Right lobe of liver (tissue), 6 donors: ENCODE data around the gene SIRT1. TPM values are rescaled to one million over a fixed set of nuclear protein-coding genes. Genes with fewer than 3 reads are reported as not detected.

Experiments used
- ATAC-seq, 4 donors: fragments of 200-7000 bp; cut with Tn5 transposase; one replicate each; pipeline ENCODE4 v1.9.1; 2020; ENCODE audit warnings: mild to moderate bottlenecking in 4 of 4, moderate library complexity in 4 of 4
- DNase-seq, 3 donors: peaks; one replicate each; pipeline ENCODE4 v3.0.0-alpha.2; 2020
- H3K27ac ChIP-seq, 3 donors: fragments of 200-600 bp; one replicate each; pipeline ENCODE4 v1.8.0; 2022
- H3K27me3 ChIP-seq, 2 donors: fragments of 200-600 bp; one replicate each; pipeline ENCODE4 v1.8.0; 2022
- H3K36me3 ChIP-seq, 4 donors: fragments of 200-600 bp; sonication (generic) in 1 of 4; one replicate each; pipeline versions ENCODE4 v1.5.1 to v1.8.0; 2017 to 2022; ENCODE audit warnings: control low read depth in 1 of 4
- H3K4me1 ChIP-seq, 4 donors: fragments of 200-600 bp; sonication (generic) in 1 of 4; one replicate each; pipeline versions ENCODE4 v1.5.1 to v1.8.0; 2017 to 2022; ENCODE audit warnings: control low read depth in 1 of 4
- H3K4me3 ChIP-seq, 3 donors: fragments of 200-600 bp; one replicate each; pipeline ENCODE4 v1.8.0; 2022
- H3K9me3 ChIP-seq, 4 donors: fragments of 200-600 bp; sonication (generic) in 1 of 4; one replicate each; pipeline versions ENCODE4 v1.5.1 to v1.8.0; 2017 to 2022; ENCODE audit warnings: control low read depth in 1 of 4
- POLR2A ChIP-seq: fragments of 450-650 bp; IDR thresholded peaks from one replicate; pipeline ENCODE4 v1.6.1; 2017; ENCODE audit warnings: antibody characterized with exemption, mild to moderate bottlenecking
- WGBS: methylation state at CpG from one replicate; pipeline ENCODE4 v1.1.6; 2018; ENCODE audit warnings: low coverage, low lambda C conversion rate; ENCODE audit not compliant: insufficient coverage; ENCODE audit errors: missing lambda C conversion rate; 5-methylcytosine and 5-hydroxymethylcytosine counted together
- intact Hi-C, 2 donors: fragments of 100-400 bp; cut with DNase I; formaldehyde crosslinking; loops; one replicate each; pipeline versions ENCODE4 v1.11.2 to v1.14.1; 2022
- total RNA-seq, 6 experiments: library from RNA; depleted of rRNA in 2 of 6; stranded (reverse); fragments of >200 nt in 2 of 6; fragmentation: NEBNext Ultra II Directional in 3 of 6; extraction: Animal tissue kit (Norgen Biotek cat#: 25700) in 3 of 6; gene quantifications; one replicate each; pipeline versions ENCODE4 v1.1.0 to v1.2.4, GENCODE V29; 2016 to 2023
- TF ChIP-seq, protein P1 (sequence below), 4 donors: fragments of 200-600 bp in 3 of 4; fragments of 450-650 bp in 1 of 4; IDR thresholded peaks; one replicate each; pipeline versions ENCODE4 v1.5.1 to v1.8.0; 2016 to 2022; ENCODE audit warnings: antibody characterized with exemption in 4 of 4, mild to moderate bottlenecking in 2 of 4
- donor health status: DM: no; HTN: yes; CAD: no.
- donor health status: DM: no; HTN: no; CAD: no.
- donor health status: DM: no; HTN: no; CAD: no.
- donor health status: DM: no; HTN: yes; CAD: no.
- donor health status: DM: no; HTN: yes; CAD: no.

SIRT1 gene
- total RNA-seq, 6 experiments from 2014 or later, result 4.4 to 11.5 (median 6.7) TPM

DNA sequence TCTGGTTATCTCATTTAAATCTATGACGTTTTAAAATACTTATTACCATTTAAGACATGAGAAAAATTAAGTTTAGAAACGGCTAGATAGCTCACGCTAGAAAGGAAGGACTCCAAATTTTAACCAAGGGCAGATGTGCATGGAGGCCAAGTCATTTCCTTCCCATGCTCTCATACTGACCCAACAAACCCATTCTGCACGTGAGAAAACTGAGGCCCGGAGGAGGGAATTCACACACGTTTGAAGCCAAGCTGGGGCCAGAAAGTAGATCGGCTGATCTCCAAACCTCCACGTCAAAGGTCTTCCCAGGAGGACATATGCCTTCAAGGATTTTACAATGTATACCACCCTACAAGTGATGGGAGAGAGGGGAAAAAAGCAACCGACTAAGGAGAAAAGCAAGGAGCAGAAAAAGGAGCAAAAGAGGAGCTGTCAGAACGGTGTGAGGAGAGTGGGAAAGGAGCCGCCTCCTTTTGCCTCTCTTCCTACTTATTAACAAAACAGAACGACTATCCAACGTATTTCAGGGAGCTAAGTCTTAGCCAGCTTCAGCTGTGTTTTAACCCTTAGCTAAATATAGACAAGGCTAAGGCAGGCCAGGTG, 645 bp upstream of the SIRT1 start:
- no peaks in the 10 kb centered on the region for H3K27me3 ChIP-seq
- DNase-seq, result no peak
- H3K27ac ChIP-seq, result peak overlapping the region; percentile 84 to 94 (median 89)
- H3K4me1 ChIP-seq, result peaks cover 0 to 24% (median under 1%) of the 10 kb centered on the region in 4 donors
- H3K36me3 ChIP-seq, result peaks cover 0 to 22% (median 0%) of the 10 kb centered on the region in 4 donors
- TF ChIP-seq, protein P1, sequence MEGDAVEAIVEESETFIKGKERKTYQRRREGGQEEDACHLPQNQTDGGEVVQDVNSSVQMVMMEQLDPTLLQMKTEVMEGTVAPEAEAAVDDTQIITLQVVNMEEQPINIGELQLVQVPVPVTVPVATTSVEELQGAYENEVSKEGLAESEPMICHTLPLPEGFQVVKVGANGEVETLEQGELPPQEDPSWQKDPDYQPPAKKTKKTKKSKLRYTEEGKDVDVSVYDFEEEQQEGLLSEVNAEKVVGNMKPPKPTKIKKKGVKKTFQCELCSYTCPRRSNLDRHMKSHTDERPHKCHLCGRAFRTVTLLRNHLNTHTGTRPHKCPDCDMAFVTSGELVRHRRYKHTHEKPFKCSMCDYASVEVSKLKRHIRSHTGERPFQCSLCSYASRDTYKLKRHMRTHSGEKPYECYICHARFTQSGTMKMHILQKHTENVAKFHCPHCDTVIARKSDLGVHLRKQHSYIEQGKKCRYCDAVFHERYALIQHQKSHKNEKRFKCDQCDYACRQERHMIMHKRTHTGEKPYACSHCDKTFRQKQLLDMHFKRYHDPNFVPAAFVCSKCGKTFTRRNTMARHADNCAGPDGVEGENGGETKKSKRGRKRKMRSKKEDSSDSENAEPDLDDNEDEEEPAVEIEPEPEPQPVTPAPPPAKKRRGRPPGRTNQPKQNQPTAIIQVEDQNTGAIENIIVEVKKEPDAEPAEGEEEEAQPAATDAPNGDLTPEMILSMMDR (IDR thresholded peaks at IDR 0.05), result no peak
- no peak for TF ChIP-seq POLR2A
- ATAC-seq, result peak in 1 of 4 donors; percentile 45
- H3K9me3 ChIP-seq, result no peaks in the 10 kb centered on the region
- intact Hi-C loops, result no loop called here
- WGBS, result 18% methylated on average over 13 of the region's 13 CpGs
- H3K4me3 ChIP-seq, result peak overlapping the region; percentile 76 to 84 (median 79)

DNA sequence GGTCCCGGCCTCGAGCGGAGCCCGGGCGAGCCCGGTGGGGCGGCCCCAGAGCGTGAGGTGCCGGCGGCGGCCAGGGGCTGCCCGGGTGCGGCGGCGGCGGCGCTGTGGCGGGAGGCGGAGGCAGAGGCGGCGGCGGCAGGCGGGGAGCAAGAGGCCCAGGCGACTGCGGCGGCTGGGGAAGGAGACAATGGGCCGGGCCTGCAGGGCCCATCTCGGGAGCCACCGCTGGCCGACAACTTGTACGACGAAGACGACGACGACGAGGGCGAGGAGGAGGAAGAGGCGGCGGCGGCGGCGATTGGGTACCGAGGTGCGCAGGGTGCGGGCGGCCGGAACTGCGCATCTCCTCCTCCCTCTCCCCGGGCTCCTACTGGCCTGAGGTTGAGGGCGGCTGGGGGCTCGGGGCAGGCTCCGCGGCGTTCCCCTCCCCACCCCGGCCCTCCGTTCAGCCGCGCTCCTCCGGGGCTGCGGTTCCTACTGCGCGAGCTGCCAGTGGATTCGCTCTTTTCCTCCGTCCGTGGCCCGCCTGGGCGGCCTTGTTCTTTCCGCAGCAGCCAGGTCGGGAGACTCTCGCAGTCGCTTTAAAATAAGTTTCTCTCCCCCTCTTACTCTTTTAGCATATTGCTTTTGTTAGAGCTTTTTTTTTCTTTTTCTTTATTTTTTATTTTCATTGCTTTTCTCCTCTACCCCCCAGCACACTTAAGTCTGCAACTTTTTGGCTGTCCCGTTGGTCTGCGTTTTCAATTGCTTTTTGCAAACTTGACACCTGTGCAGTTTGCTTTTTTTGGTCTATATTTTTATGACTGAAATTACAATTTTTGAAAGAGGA, 600 bp downstream of the SIRT1 start:
- Histone ChIP-seq H3K27me3 (no peaks in the 10 kb centered on the region), H3K9me3 (no peaks in the 10 kb centered on the region), H3K4me1 (peaks cover 0 to 35% (median 5%) of the 10 kb centered on the region in 4 donors), H3K27ac (peak overlapping the region; percentile 84 to 94 (median 89)), H3K36me3 (peaks cover 0 to 27% (median 0%) of the 10 kb centered on the region in 4 donors), H3K4me3 (peak overlapping the region; percentile 76 to 84 (median 79))
- peak; percentile 66 to 79 (median 72) for ATAC-seq
- TF ChIP-seq POLR2A, result peak; percentile 64
- TF ChIP-seq, protein P1 (IDR thresholded peaks at IDR 0.05), result peak in 1 of 4 donors; percentile 13
- intact Hi-C loops, result no loop called here
- DNase-seq, result peak; percentile 82 to 90 (median 85)
- 0% methylated on average over 23 of the region's 73 CpGs for WGBS

DNA sequence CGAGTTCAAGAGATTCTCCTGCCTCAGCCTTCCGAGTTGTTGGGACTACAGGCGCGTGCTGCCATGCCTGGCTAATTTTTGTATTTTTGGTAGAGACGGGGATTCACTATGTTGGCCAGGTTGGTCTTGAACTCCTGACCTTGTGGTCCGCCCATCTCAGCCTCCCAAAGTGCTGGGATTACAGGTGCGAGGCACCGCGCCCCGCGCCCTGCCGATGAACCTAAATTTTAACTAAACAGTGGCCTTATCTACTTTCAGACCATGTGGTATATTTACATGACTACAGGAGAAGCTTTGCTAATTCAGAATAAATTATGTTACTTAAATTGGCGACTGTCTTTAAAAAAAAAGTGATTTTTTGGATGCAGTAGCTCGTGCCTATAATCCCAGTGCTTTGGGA, 9.2 kb downstream of the SIRT1 start:
- peaks cover 0 to 17% (median 7%) of the 10 kb centered on the region in 4 donors for H3K4me1 ChIP-seq
- peaks cover 9 to 61% (median 16%) of the 10 kb centered on the region in 4 donors for H3K36me3 ChIP-seq
- no peak overlapping the region for H3K27ac ChIP-seq
- H3K27me3 ChIP-seq, result no peaks in the 10 kb centered on the region
- ATAC-seq (no peak), DNase-seq (no peak)
- no peaks in the 10 kb centered on the region for H3K9me3 ChIP-seq
- intact Hi-C loops, result no loop called here
- WGBS, result 86% methylated on average over 9 of the region's 14 CpGs
- no peak for TF ChIP-seq POLR2A
- TF ChIP-seq, protein P1 (IDR thresholded peaks at IDR 0.05), result no peak
- H3K4me3 ChIP-seq, result no peak overlapping the region

DNA sequence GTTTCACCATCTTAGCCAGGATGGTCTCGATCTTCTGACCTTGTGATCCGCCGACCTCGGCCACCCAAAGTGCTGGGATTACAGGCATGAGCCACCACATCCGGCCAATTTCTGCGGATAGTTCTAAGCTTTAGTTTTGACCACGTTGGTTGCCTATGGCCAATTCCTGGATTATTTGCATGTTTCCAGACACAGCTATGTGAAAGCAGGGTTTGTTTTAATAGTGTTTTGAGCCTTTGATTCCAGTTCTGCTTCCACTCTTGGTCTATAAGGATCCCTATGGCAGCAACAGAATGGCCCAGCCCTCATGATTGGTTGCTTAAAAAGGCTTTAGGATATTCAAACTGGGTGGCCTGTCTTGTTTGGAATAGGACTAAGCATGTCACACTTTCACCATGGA, 19.1 kb downstream of the SIRT1 start:
- WGBS, result 88% methylated on average over 7 of the region's 7 CpGs
- Histone ChIP-seq H3K36me3 (peaks cover 0 to 39% (median 13%) of the 10 kb centered on the region in 4 donors), H3K4me1 (no peaks in the 10 kb centered on the region), H3K4me3 (no peak overlapping the region), H3K27ac (no peak overlapping the region), H3K9me3 (no peaks in the 10 kb centered on the region), H3K27me3 (no peaks in the 10 kb centered on the region)
- intact Hi-C loops, result no loop called here
- DNase-seq, result no peak
- TF ChIP-seq, protein P1 (IDR thresholded peaks at IDR 0.05), result no peak
- no peak for TF ChIP-seq POLR2A
- ATAC-seq, result no peak
